Muscle of arm (tissue), 14 donors: ENCODE measurements around the gene PEX11B. TPM values are rescaled to one million over a fixed set of nuclear protein-coding genes. Genes with fewer than 3 reads are reported as not detected.

Experiments
- DNase-seq: peaks from one replicate; pipeline ENCODE4 v3.0.0-alpha.2; 2013
- long read RNA-seq, 11 donors: transcript quantifications; one replicate each; lab custom pipeline, GENCODE V29; 2026
- polyA plus RNA-seq, 12 donors: library from polyadenylated mRNA; unstranded; fragments of 120-200 nt; gene quantifications; one replicate each; pipeline ENCODE4 v1.2.1, GENCODE V29; 2013; ENCODE audit not compliant: insufficient read length in 12 of 12

PEX11B gene, protein sequence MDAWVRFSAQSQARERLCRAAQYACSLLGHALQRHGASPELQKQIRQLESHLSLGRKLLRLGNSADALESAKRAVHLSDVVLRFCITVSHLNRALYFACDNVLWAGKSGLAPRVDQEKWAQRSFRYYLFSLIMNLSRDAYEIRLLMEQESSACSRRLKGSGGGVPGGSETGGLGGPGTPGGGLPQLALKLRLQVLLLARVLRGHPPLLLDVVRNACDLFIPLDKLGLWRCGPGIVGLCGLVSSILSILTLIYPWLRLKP
- polyA plus RNA-seq: 10 to 100 TPM in 11 of 12 donors, not detected in 1; 18.0 to 32.7 (median 25.9) TPM
- long read RNA-seq, donor 1, transcript PEX11B-201 (4 exons, 1,740 nt): major isoform, 14 of 15 reads
- long read RNA-seq, donor 1, partial matches to known transcripts: 0 of 15 reads
- long read RNA-seq, donor 1, other reads (novel, unspliced or antisense): 0 of 15 reads
- long read RNA-seq, donor 2, transcript PEX11B-201 (4 exons, 1,740 nt): major isoform, 17 of 23 reads
- long read RNA-seq, donor 2, partial matches to known transcripts: 6 of 23 reads
- long read RNA-seq, donor 2, other reads (novel, unspliced or antisense): 0 of 23 reads
- long read RNA-seq, donor 3, transcript PEX11B-201 (4 exons, 1,740 nt): major isoform, 5 of 5 reads
- long read RNA-seq, donor 3, partial matches to known transcripts: 0 of 5 reads
- long read RNA-seq, donor 3, other reads (novel, unspliced or antisense): 0 of 5 reads
- long read RNA-seq, donor 4, partial matches to known transcripts: 0 of 4 reads
- long read RNA-seq, donor 4, other reads (novel, unspliced or antisense): 0 of 4 reads
- long read RNA-seq, donor 5, transcript PEX11B-201 (4 exons, 1,740 nt): major isoform, 15 of 25 reads
- long read RNA-seq, donor 5, partial matches to known transcripts: 10 of 25 reads
- long read RNA-seq, donor 5, other reads (novel, unspliced or antisense): 0 of 25 reads
- long read RNA-seq, donor 6, partial matches to known transcripts: 0 of 2 reads
- long read RNA-seq, donor 6, other reads (novel, unspliced or antisense): 0 of 2 reads
- long read RNA-seq, donor 7: 0 reads
- long read RNA-seq, donor 8, transcript PEX11B-201 (4 exons, 1,740 nt): major isoform, 11 of 12 reads
- long read RNA-seq, donor 8, partial matches to known transcripts: 0 of 12 reads
- long read RNA-seq, donor 8, other reads (novel, unspliced or antisense): 0 of 12 reads
- long read RNA-seq, donor 9, transcript PEX11B-201 (4 exons, 1,740 nt): major isoform, 6 of 12 reads
- long read RNA-seq, donor 9, partial matches to known transcripts: 6 of 12 reads
- long read RNA-seq, donor 9, other reads (novel, unspliced or antisense): 0 of 12 reads
- long read RNA-seq, donor 10, transcript PEX11B-201 (4 exons, 1,740 nt): major isoform, 9 of 9 reads
- long read RNA-seq, donor 10, partial matches to known transcripts: 0 of 9 reads
- long read RNA-seq, donor 10, other reads (novel, unspliced or antisense): 0 of 9 reads
- long read RNA-seq, donor 11, transcript PEX11B-201 (4 exons, 1,740 nt): major isoform, 8 of 8 reads
- long read RNA-seq, donor 11, partial matches to known transcripts: 0 of 8 reads
- long read RNA-seq, donor 11, other reads (novel, unspliced or antisense): 0 of 8 reads

- DNase-seq: peak; percentile 91
Observed at GRCh38 chr1:145918144-145918991, at the start of gene PEX11B. TSS of gene PEX11B (minus strand) at chr1:145918717. CDS start at chr1:145918688, 29 bp downstream.

- no peak for DNase-seq
Observed at GRCh38 chr1:145967288-145967687, 48.8 kb upstream of the PEX11B start.

- DNase-seq: no peak
Observed at GRCh38 chr1:145965119-145965744, 46.7 kb upstream of the PEX11B start.

GRCh38 chr1:145964328-145965118, 46.0 kb upstream of the PEX11B start, which contains the start of the genes ANKRD34A and POLR3GL:
TSS of gene ANKRD34A (minus strand) at chr1:145964575. CDS start at chr1:145961759, 2,816 bp downstream.
TSS of gene POLR3GL (plus strand) at chr1:145964690. CDS start at chr1:145974866, 10,176 bp downstream.
- DNase-seq: peak; percentile 94

DNA sequence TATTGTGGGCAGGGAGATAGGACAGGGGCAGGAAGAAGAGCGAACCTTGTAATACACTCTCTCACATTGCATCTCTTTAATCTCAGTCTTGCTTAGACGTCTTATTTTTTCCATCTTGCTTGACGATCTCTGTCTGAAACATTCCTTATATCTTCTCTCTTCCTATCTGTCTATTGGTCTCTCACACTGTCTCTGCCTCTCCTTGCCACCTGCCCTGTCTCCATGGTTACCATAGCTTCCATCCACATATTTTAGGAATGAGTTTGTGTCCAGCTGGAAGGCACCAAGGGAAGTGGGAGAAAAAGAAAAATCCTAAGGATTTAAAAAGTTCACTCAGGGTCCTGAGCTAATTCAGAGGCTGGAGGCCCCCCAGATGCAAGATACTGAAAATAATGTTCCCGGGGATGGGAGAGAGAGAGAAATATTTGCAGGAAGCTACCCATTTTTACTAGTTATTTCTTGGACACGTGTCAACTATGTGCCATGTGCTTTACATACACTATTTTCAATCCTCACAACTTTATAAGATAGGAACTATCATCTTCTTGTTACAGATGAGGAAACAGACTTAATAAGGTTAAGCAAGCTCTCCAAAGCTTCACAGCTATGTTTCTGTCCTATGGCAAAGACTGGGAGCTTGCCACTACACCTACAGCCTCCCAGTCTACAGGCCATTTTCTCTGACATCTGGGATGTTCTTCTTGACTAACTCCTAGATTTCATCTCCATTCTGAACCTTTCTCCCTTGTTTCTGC, 44.9 kb upstream of the PEX11B start:
- DNase-seq: no peak

DNA sequence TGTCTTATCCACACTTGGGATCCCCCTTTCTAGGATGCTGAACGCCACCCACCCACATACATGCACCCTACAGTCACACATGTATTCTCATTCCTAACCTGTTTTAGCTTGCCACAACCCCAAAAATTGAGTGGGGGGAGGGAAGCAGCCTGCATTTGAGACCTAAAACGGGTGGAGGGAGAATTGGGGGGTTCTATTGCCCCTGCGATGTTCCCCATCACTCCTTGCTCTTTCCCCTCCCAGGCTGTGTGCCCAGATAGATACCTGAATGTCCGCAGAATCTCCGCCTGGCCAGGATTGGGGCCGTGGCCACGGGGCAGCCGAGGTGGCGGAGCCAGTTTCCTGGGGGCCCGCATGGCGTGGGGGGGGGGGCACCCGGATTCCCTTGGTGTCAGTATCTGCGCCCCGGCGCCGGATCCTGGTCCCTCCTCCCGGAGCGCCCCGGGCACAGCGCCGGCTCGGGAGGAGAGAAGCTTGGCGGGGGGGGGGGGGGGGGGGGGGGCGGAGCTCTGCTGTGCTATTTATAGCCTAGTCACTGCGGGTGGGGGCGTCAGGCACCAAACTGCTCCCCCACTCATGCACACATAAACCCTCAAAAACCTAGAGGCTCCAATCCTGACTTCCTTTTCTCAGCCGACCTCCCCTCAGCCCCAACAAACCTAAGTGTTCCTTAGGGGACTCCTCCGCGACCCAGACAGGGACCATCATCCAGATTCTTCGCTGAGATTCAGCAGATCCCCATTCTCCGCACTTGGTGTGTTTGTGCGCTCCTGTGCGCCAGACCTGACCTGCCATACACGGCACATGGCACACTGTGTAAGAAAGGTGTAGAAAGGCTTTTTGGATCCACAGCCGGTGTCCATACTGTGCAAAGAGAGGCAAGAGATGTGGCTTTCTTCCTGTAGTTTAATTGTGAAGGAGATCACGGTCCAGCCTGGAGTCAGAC, 43.9 kb upstream of the PEX11B start:
- no peak for DNase-seq

DNA sequence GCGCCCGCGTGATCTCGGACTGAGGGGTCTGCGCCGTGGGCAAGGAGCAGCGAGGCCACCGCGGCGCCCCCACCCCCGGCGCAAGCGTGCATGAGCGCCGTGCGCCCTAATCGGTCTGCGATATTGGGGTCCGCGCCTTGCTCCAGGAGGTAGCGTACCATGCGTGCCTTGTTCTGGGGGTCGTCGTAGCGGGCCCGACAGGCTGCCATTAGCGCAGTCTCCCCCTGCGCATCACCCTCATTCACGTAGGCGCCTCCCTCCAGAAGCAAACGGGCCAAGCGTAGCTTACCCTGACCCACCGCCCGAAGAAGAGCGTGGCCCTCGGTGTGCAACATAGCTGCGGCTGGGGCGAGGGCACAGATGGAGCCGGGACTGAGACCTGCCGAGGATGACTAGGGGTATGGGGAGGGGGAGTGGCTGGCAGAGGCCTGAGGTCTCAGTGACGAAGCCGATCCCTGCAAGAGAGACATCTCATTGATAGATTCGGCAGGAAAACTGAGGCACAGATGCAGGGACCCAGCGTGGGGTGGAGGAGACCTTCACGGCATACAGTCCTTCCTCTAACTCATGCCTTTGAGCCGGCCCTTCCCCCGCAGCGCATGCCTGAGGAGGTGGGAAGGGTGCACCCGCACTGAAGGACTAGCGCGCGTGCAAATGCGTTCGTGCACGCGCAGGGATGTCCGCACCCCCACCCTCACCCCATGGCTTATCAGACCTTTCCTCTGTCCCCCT, 43.1 kb upstream of the PEX11B start:
- no peak for DNase-seq

DNA sequence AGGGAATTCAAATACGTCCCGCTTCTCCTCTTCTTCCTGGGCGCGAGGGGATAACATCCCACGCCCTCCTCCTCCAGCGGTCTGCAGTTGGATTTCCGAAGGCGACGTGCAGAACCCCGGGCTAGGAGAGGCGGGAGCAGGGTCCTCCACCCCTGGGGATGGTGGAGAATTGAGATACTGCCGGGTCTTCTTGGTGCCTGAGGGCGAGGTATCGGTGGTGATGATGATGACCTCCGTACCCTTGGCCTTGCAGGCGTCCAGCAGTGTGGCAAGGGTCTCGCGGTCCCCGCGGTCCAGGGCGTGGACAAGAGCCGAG, 42.5 kb upstream of the PEX11B start:
- DNase-seq: no peak

- peak; percentile 79 for DNase-seq
Observed at GRCh38 chr1:145960468-145961108, 42.1 kb upstream of the PEX11B start.

DNA sequence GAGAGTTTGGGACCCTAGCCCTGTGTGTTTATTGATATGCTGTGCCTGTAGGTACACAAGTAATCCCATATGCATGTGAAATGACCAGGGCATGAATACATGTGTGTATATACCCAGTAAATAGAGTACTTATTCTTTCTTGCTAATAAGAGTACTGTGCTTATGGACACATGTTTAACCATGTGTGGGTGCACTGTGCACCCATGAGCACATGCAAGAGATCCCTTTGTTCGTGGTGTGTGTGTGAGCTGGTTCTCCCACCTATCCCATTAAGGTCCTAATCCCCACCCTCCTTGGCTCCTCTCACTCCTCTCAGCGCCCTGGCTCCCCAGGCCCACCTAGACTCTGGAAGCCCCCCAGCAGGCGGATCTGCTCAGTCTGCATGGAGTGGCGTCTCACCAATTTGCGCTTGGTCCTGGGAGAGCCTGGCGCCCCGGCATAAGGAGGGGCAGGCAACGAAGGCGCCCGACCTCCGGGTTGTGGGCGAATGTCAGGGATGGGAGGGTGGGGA, 41.5 kb upstream of the PEX11B start:
- no peak for DNase-seq

- DNase-seq: no peak
Observed at GRCh38 chr1:145959333-145959732, 40.8 kb upstream of the PEX11B start.

GRCh38 chr1:145958734-145959133, 40.2 kb upstream of the PEX11B start:
- no peak for DNase-seq

DNA sequence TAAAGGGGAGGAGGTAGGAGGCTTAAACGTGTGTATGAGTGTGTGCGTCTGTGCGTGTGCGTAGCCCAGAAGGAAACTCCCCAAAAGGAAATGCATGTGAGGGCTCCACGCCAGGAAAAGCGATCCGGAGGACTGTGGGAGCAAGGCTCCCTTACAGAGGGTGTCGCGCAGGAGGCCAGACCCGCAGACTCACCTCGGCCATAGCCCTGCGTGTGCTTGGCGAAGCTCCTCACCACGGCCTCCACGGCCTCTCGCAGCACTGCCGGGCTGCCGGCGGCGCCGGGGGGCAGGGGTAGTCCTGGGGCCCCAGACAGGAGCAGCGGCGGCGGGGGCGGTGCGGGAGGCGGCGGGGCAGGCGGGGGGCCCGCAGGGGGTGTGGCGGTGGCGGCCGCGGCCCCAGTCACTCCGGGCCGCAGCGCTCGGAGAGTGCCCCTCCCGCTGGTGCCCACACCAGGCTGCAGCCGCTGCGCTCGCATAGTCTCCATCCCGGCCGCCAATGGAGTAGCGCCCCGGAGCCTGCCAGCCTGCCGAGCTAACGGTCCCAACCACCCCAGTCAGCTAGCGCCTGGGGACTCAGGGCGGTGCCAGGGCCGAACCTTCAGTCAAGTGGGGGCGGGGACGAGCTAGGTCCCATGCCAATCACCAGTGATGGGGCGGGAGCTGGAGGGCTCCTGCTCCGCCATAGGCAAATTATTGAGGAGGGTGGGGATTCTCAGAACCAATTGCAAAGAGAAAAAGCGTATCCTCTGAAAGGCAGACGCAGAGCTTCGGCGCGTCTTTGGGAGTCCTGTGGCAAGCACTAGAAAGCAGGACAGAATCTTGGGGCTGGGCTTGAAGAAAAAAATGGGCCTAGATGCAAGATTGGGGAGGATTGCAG, 39.2 kb upstream of the PEX11B start, which contains the start of gene LIX1L:
LIX1L (minus strand) TSS at position 575 of the 877 bp plus-strand sequence; CDS start at position 485, 90 bp downstream.
- DNase-seq: peak; percentile 97
